HCT116 (cell line): ENCODE results near the gene POMGNT2. TPM values are rescaled to one million over a fixed set of nuclear protein-coding genes. Genes with fewer than 3 reads are reported as not detected.

Source experiments
- ATAC-seq: fragments of 200-7000 bp; cut with Tn5 transposase; 2 replicates; pipeline ENCODE4 v1.9.1; 2020; ENCODE audit warnings: mild to moderate bottlenecking, moderate library complexity
- BruUV-seq: library from RNA; stranded (reverse); fragments of 400-500 nt; replicated peaks from 2 replicates; lab custom pipeline; 2021; lab: Mats Ljungman, UMichigan
- CTCF ChIA-PET: fragments of 300-600 bp; sonication (Branson Sonifier 250); formaldehyde crosslinking; loops from one replicate; lab custom pipeline; 2021; ENCODE audit warnings: antibody characterized with exemption; lab: Charles Lee
- POLR2A ChIA-PET: fragments of 300-600, 350-600 bp; sonication (Branson Sonifier 250); formaldehyde crosslinking; loops from one replicate; lab custom pipeline; 2021; ENCODE audit warnings: antibody characterized with exemption; lab: Charles Lee
- RAD21 ChIA-PET, 2 experiments: fragments of 300-600 bp; sonication (Branson Sonifier 250); formaldehyde crosslinking; loops; one replicate each; lab custom pipeline; 2023; ENCODE audit warnings: low total read pairs in 2 of 2; ENCODE audit not compliant: uncharacterized antibody in 2 of 2, unreplicated experiment in 2 of 2, low non-redundant PET in 1 of 2; lab: Charles Lee
- DNase-seq: peaks from one replicate; pipeline ENCODE4 v3.0.0-alpha.2; 2010; ENCODE audit warnings: low read depth, low spot score
- H2AFZ ChIP-seq: fragments of 200-600 bp; shearing (Covaris generic), sonication (generic); 2 replicates; pipeline ENCODE4 v1.6.1; 2017; ENCODE audit warnings: low read depth, mixed run types, mixed read lengths, antibody characterized with exemption, low read length; ENCODE audit not compliant: poor library complexity, severe bottlenecking
- H3K27ac ChIP-seq: 2 replicates; pipeline ENCODE4 v1.5.1; 2012; ENCODE audit warnings: low read depth, low read length
- H3K27me3 ChIP-seq: fragments of 200-600 bp; sonication (generic); 2 replicates; pipeline ENCODE4 v1.6.1; 2016; ENCODE audit warnings: mixed run types, low read length, mixed read lengths; ENCODE audit not compliant: insufficient read depth
- H3K36me3 ChIP-seq, 2 experiments: fragments of 200-500 bp in 1 of 2; fragments of 200-600 bp in 1 of 2; sonication (Bioruptor generic) in 1 of 2; sonication (generic) in 1 of 2; 2 replicates each; pipeline versions ENCODE4 v1.5.1 to v1.6.1; 2014 to 2016; ENCODE audit warnings: low read length in 2 of 2, inconsistent platforms in 1 of 2, mixed read lengths in 1 of 2, mixed run types in 1 of 2; ENCODE audit not compliant: insufficient read depth in 2 of 2, control insufficient read depth in 1 of 2
- H3K4me1 ChIP-seq, 2 experiments: fragments of 200-600 bp in 1 of 2; sonication (generic) in 1 of 2; 2 replicates each; pipeline versions ENCODE4 v1.5.1 to v1.6.1; 2012 to 2017; ENCODE audit warnings: low read length in 2 of 2, inconsistent platforms in 1 of 2, mild to moderate bottlenecking in 1 of 2, mixed read lengths in 1 of 2, mixed run types in 1 of 2, moderate library complexity in 1 of 2; ENCODE audit not compliant: insufficient read depth in 2 of 2, control insufficient read depth in 1 of 2
- H3K4me2 ChIP-seq: fragments of 200-600 bp; sonication (generic); 2 replicates; pipeline ENCODE4 v1.6.1; 2017; ENCODE audit warnings: mixed run types, low read length, mixed read lengths
- H3K4me3 ChIP-seq, 2 experiments: fragments of 200-600 bp in 1 of 2; sonication (generic) in 1 of 2; replicated peaks in 1 of 2; 2 replicates each; pipeline ENCODE4 v1.5.1; 2011 to 2016; ENCODE audit warnings: low read length in 2 of 2, control low read depth in 1 of 2, low read depth in 1 of 2, mild to moderate bottlenecking in 1 of 2, mixed read lengths in 1 of 2, mixed run types in 1 of 2
- H3K79me2 ChIP-seq: fragments of 200-600 bp; sonication (generic); 2 replicates; pipeline ENCODE4 v1.6.1; 2017; ENCODE audit warnings: mild to moderate bottlenecking, mixed run types, low read length, moderate library complexity, mixed read lengths; ENCODE audit not compliant: insufficient read depth
- H3K9ac ChIP-seq: fragments of 200-600 bp; sonication (generic); 2 replicates; pipeline ENCODE4 v1.6.1; 2016; ENCODE audit warnings: low read length, mixed read lengths
- H3K9me2 ChIP-seq: fragments of 200-600 bp; sonication (generic), shearing (Covaris generic); 2 replicates; pipeline ENCODE4 v1.6.1; 2017; ENCODE audit warnings: mixed run types, mild to moderate bottlenecking, moderate library complexity; ENCODE audit not compliant: insufficient read depth
- H3K9me3 ChIP-seq, 2 experiments: fragments of 200-500 bp in 1 of 2; fragments of 200-600 bp in 1 of 2; sonication (Bioruptor generic) in 1 of 2; sonication (generic) in 1 of 2; 2 replicates each; pipeline ENCODE4 v1.6.1; 2014 to 2017; ENCODE audit warnings: low read length in 2 of 2, mixed read lengths in 2 of 2, inconsistent platforms in 1 of 2, low read depth in 1 of 2, mild to moderate bottlenecking in 1 of 2, mixed run types in 1 of 2, moderate library complexity in 1 of 2; ENCODE audit not compliant: control insufficient read depth in 1 of 2, insufficient read depth in 1 of 2
- H4K20me1 ChIP-seq: fragments of 200-600 bp; sonication (generic), shearing (Covaris generic); 2 replicates; pipeline ENCODE4 v1.6.1; 2017; ENCODE audit warnings: mixed run types, mild to moderate bottlenecking, moderate library complexity; ENCODE audit not compliant: insufficient read depth
- CBX3 ChIP-seq: IDR thresholded peaks from 2 replicates; pipeline ENCODE4 v1.6.1; 2012; ENCODE audit warnings: low read depth
- CEBPB ChIP-seq: IDR thresholded peaks from 2 replicates; pipeline ENCODE4 v1.6.1; 2012; ENCODE audit warnings: low read depth
- EGR1 ChIP-seq: IDR thresholded peaks from 2 replicates; pipeline ENCODE4 v1.6.1; 2012; ENCODE audit warnings: low read depth
- JUND ChIP-seq: IDR thresholded peaks from 2 replicates; pipeline ENCODE4 v1.6.1; 2012
- MAX ChIP-seq: IDR thresholded peaks from 2 replicates; pipeline ENCODE4 v1.6.1; 2012
- POLR2A ChIP-seq: IDR thresholded peaks from 2 replicates; pipeline ENCODE4 v1.7.0; 2011; ENCODE audit warnings: borderline replicate concordance; ENCODE audit not compliant: insufficient read depth, insufficient read length; ENCODE audit errors: extremely low read depth
- POLR2AphosphoS5 ChIP-seq: IDR thresholded peaks from 2 replicates; pipeline ENCODE4 v1.6.1; 2011; ENCODE audit warnings: mild to moderate bottlenecking, low read depth, low read length, moderate library complexity
- RAD21 ChIP-seq: IDR thresholded peaks from 2 replicates; pipeline ENCODE4 v1.6.1; 2012; ENCODE audit warnings: low read depth, mild to moderate bottlenecking
- SIN3A ChIP-seq: IDR thresholded peaks from 2 replicates; pipeline ENCODE4 v1.6.1; 2012; ENCODE audit warnings: low read depth
- SRF ChIP-seq: IDR thresholded peaks from 2 replicates; pipeline ENCODE4 v1.6.1; 2012; ENCODE audit warnings: low read depth
- YY1 ChIP-seq: IDR thresholded peaks from 2 replicates; pipeline ENCODE4 v1.6.1; 2011; ENCODE audit warnings: low read length, low read depth, moderate library complexity, mild to moderate bottlenecking; ENCODE audit not compliant: insufficient replicate concordance; ENCODE audit errors: extremely low read depth
- ZBTB33 ChIP-seq: IDR thresholded peaks from 2 replicates; pipeline ENCODE4 v1.6.1; 2011; ENCODE audit warnings: mild to moderate bottlenecking, low read length, moderate library complexity; ENCODE audit not compliant: insufficient replicate concordance; ENCODE audit errors: extremely low read depth
- ZFX ChIP-seq: fragments of 450-650 bp; IDR thresholded peaks from 2 replicates; pipeline ENCODE4 v1.6.1; 2017
- intact Hi-C: fragments of 100-400 bp; cut with micrococcal nuclease; formaldehyde crosslinking; loops from 2 replicates; pipeline ENCODE4 v1.10.0; 2022
- total RNA-seq: library from RNA; stranded (reverse); gene quantifications from one replicate; pipeline ENCODE4 v1.2.1, GENCODE V29; 2021; ENCODE audit not compliant: unreplicated experiment
- TF ChIP-seq, protein P1 (sequence below), 3 experiments: fragments of 200-600 bp in 1 of 3; sonication (generic) in 1 of 3; IDR thresholded peaks in 2 of 3; conservative IDR thresholded peaks in 1 of 3; 2 replicates each; pipeline ENCODE4 v1.5.1; 2012 to 2017; ENCODE audit warnings: low read depth in 2 of 3, low read length in 2 of 3, antibody characterized with exemption in 1 of 3, borderline replicate concordance in 1 of 3, control low read depth in 1 of 3, mild to moderate bottlenecking in 1 of 3, mixed read lengths in 1 of 3, mixed run types in 1 of 3, moderate library complexity in 1 of 3; ENCODE audit not compliant: insufficient read depth in 1 of 3
- TF ChIP-seq, protein P2 (sequence below): IDR thresholded peaks from 2 replicates; pipeline ENCODE4 v1.6.1; 2012
- TF ChIP-seq, protein P3 (sequence below): IDR thresholded peaks from 2 replicates; pipeline ENCODE4 v1.6.1; 2012; ENCODE audit warnings: low read depth

Gene POMGNT2
- total RNA-seq, 1 experiment from 2014 or later, result 21.6 TPM

DNA sequence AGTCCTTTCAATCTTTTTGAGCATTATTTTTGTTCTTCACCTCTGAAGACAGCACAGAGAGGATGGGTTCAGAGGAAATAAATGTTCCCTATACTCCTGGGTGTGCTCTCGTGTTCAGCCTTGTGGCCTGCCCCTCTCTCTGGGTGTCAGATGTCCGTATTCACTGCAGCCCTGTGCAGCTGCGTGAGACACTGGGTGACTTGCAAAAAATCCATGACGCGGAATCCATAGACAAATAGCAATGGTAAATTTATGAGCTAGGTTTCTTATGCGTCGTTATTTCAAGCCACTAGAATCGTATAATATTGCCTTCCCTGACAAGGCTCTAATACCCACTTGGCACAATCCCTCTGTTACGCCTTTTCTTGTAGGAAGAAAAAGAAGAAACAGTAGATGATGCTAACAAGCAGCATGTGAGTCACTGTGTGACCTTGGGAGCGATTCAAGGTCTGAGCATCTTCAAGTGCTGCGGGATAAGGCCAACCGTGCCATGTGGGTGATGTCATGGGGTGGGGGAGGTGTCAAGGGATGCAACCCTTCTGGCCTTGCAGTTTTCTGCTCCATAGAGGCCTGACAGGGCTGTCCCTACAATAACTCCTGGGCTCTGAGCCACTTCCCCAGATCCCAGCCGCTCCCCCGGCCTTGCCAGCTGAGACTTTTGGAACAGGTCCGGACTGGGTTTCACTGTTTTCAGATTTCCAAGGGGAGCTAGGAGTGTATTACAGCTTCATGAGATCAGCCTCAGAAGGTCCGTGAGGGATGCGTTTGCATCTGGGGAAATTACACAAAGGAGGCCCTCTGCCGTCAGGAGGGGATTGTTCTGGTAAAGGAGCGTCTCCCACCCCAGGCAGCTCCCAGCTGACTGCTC lies 47.6 kb upstream of the POMGNT2 start:
- Histone ChIP-seq H3K9ac (no peak overlapping the region), H3K36me3 (no peaks in the 10 kb centered on the region), H4K20me1 (no peaks in the 10 kb centered on the region), H3K4me2 (no peak overlapping the region), H3K27me3 (no peaks in the 10 kb centered on the region), H3K4me3 (no peak overlapping the region), H2AFZ (no peak overlapping the region), H3K4me1 (peaks cover 0 to 8% of the 10 kb centered on the region in 2 experiments; a peak in 2 of 4 replicates), H3K9me3 (no peaks in the 10 kb centered on the region), H3K27ac (no peak overlapping the region), H3K79me2 (no peaks in the 10 kb centered on the region), H3K9me2 (no peaks in the 10 kb centered on the region)
- ChIA-PET RAD21 (no interaction called here), POLR2A (no interaction called here), CTCF (interaction anchor here (2.2 kb wide), 1 partner anchor 192 kb away, joined by 11 read pairs; no protein-coding TSS in a partner anchor)
- ATAC-seq (no peak), DNase-seq (no peak)
- intact Hi-C loops, result no loop called here
- no TSS peak for BruUV-seq
- no peak for TF ChIP-seq JUND
- TF ChIP-seq ZFX, result no peak
- TF ChIP-seq CBX3, result no peak
- no peak for TF ChIP-seq EGR1
- TF ChIP-seq CEBPB, result no peak
- TF ChIP-seq ZBTB33, result no peak
- TF ChIP-seq SRF, result no peak
- TF ChIP-seq POLR2A, result no peak
- no peak for TF ChIP-seq RAD21
- no peak for TF ChIP-seq SIN3A
- TF ChIP-seq, protein P1, sequence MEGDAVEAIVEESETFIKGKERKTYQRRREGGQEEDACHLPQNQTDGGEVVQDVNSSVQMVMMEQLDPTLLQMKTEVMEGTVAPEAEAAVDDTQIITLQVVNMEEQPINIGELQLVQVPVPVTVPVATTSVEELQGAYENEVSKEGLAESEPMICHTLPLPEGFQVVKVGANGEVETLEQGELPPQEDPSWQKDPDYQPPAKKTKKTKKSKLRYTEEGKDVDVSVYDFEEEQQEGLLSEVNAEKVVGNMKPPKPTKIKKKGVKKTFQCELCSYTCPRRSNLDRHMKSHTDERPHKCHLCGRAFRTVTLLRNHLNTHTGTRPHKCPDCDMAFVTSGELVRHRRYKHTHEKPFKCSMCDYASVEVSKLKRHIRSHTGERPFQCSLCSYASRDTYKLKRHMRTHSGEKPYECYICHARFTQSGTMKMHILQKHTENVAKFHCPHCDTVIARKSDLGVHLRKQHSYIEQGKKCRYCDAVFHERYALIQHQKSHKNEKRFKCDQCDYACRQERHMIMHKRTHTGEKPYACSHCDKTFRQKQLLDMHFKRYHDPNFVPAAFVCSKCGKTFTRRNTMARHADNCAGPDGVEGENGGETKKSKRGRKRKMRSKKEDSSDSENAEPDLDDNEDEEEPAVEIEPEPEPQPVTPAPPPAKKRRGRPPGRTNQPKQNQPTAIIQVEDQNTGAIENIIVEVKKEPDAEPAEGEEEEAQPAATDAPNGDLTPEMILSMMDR (IDR thresholded peaks at IDR 0.05 in 2 of 3, conservative IDR thresholded peaks at IDR 0.05 in 1 of 3; ENCODE audit: borderline replicate concordance in 1 of 3, insufficient read depth in 1 of 3, low read depth in 2 of 3, low read length in 2 of 3), result no peak
- TF ChIP-seq, protein P2, sequence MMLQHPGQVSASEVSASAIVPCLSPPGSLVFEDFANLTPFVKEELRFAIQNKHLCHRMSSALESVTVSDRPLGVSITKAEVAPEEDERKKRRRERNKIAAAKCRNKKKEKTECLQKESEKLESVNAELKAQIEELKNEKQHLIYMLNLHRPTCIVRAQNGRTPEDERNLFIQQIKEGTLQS, result no peak
- TF ChIP-seq, protein P3, sequence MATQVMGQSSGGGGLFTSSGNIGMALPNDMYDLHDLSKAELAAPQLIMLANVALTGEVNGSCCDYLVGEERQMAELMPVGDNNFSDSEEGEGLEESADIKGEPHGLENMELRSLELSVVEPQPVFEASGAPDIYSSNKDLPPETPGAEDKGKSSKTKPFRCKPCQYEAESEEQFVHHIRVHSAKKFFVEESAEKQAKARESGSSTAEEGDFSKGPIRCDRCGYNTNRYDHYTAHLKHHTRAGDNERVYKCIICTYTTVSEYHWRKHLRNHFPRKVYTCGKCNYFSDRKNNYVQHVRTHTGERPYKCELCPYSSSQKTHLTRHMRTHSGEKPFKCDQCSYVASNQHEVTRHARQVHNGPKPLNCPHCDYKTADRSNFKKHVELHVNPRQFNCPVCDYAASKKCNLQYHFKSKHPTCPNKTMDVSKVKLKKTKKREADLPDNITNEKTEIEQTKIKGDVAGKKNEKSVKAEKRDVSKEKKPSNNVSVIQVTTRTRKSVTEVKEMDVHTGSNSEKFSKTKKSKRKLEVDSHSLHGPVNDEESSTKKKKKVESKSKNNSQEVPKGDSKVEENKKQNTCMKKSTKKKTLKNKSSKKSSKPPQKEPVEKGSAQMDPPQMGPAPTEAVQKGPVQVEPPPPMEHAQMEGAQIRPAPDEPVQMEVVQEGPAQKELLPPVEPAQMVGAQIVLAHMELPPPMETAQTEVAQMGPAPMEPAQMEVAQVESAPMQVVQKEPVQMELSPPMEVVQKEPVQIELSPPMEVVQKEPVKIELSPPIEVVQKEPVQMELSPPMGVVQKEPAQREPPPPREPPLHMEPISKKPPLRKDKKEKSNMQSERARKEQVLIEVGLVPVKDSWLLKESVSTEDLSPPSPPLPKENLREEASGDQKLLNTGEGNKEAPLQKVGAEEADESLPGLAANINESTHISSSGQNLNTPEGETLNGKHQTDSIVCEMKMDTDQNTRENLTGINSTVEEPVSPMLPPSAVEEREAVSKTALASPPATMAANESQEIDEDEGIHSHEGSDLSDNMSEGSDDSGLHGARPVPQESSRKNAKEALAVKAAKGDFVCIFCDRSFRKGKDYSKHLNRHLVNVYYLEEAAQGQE, result no peak
- no peak for TF ChIP-seq YY1
- TF ChIP-seq POLR2AphosphoS5, result no peak
- no peak for TF ChIP-seq MAX
